K562 (cell line): ENCODE results near the gene SDK1. TPM values are rescaled to one million over a fixed set of nuclear protein-coding genes. Genes with fewer than 3 reads are reported as not detected.

Experiments used
- FOXK1 ChIP-seq: sonication (generic); formaldehyde crosslinking; IDR thresholded peaks from 2 replicates; pipeline ENCODE4 v1.8.0; 2022; ENCODE audit warnings: missing genetic modification reagents, mild to moderate bottlenecking, borderline replicate concordance
- JUND ChIP-seq, 2 experiments: IDR thresholded peaks; 2 replicates in 1 of 2; 3 replicates in 1 of 2; pipeline ENCODE4 v1.6.1; 2011; ENCODE audit warnings: borderline replicate concordance in 2 of 2, low read depth in 2 of 2, low read length in 2 of 2, improper control_type of control experiment in 1 of 2, missing biosample characterization in 1 of 2, missing genetic modification characterization in 1 of 2, missing genetic modification reagents in 1 of 2
- KDM4B ChIP-seq, 2 experiments: fragments of 450-650 bp in 1 of 2; sonication (generic) in 1 of 2; IDR thresholded peaks; 2 replicates each; pipeline ENCODE4 v1.6.1; 2016 to 2017; ENCODE audit warnings: borderline replicate concordance in 2 of 2, antibody characterized with exemption in 1 of 2, low read depth in 1 of 2, mild to moderate bottlenecking in 1 of 2
- RAD51 ChIP-seq: fragments of 450-650 bp; IDR thresholded peaks from 2 replicates; pipeline ENCODE4 v1.7.1; 2016; ENCODE audit warnings: low read depth, mild to moderate bottlenecking, borderline replicate concordance
- TEAD2 ChIP-seq: fragments of 450-650 bp; IDR thresholded peaks from 2 replicates; pipeline ENCODE4 v1.6.1; 2016; ENCODE audit warnings: missing genetic modification characterization, control low read depth, missing compliant biosample characterization
- ZNF263 ChIP-seq: sonication (generic); formaldehyde crosslinking; IDR thresholded peaks from 2 replicates; pipeline ENCODE4 v1.8.0; 2022; ENCODE audit warnings: mild to moderate bottlenecking, missing genetic modification reagents, borderline replicate concordance
- polyA plus RNA-seq, 8 experiments: library from polyadenylated mRNA; depleted of rRNA in 4 of 8; stranded (reverse) in 5 of 8; unstranded in 3 of 8; fragments of >200 nt; fragmentation: Nextera tagmentation in 2 of 8; fragmentation: Illumina TruSeq in 1 of 8; extraction: Ambion mirVana in 2 of 8; extraction: Trizol in 1 of 8; gene quantifications; 2 replicates each; pipeline versions ENCODE4 v1.2.1 to v1.2.3, GENCODE V29; 2011 to 2014; ENCODE audit warnings: inconsistent platforms in 1 of 8, missing spikeins in 1 of 8
- total RNA-seq, 7 experiments: library from RNA; depleted of rRNA in 6 of 7; stranded (reverse); fragments of >200 nt in 6 of 7; fragmentation: Illumina TruSeq in 2 of 7; extraction: Trizol in 2 of 7; gene quantifications; 2 replicates each; pipeline versions ENCODE4 v1.2.1 to v1.2.3, GENCODE V29; 2011 to 2021; ENCODE audit warnings: low replicate concordance in 1 of 7
- TF ChIP-seq, protein P1 (sequence below): fragments of 250-450 bp; sonication (Bioruptor Pico); IDR thresholded peaks from 2 replicates; pipeline ENCODE4 v1.8.0; 2021; ENCODE audit warnings: moderate library complexity, mild to moderate bottlenecking, inconsistent platforms
- TF ChIP-seq, protein P2 (sequence below): fragments of 200-800 bp; sonication (Bioruptor generic); IDR thresholded peaks from 2 replicates; pipeline ENCODE4 v1.6.1; 2017; ENCODE audit warnings: missing genetic modification characterization, missing compliant biosample characterization

Gene SDK1
- total and polyA plus RNA-seq, 9 of the 15 experiments (the other 6 are each of a cell fraction or from before 2014, with no cell fraction given) = 0.16 TPM; not detected in 8

DNA sequence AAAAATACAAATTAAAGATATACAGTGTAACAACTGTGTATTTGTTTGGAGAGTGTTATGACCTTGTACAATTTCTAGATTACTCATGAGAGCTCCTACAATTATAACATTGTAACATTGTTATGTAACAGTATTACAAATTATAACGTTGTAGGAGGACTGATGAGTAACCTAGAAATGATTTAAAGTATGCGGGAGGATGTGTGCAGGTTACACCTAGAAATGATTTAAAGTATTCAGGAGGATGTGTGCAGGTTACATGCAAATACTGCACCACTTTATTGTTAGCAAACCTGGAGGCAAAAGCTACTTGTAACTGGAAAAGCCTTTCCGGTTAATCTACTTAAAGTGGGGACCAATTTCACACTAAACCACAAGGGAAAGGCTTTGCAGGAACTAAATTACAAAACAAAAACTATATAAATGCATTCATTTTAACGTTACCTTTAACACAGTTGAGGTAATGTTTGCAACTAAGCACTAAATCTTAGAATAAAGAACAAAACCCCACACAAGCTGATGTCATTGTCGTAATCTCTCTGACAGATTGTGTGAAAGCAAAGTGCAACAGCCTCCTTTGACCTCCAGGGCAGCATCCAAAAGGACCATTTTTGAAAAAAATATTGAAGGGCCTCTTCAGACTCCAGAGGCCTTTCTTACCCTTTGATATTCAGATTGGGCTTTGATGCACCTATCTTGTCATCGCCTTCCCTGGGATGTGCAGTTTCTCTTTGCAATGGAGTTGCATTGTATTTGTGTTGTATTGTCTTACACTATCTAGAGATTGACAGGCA lies 858.9 kb downstream of the SDK1 start (continued):
- TF ChIP-seq, protein P1, sequence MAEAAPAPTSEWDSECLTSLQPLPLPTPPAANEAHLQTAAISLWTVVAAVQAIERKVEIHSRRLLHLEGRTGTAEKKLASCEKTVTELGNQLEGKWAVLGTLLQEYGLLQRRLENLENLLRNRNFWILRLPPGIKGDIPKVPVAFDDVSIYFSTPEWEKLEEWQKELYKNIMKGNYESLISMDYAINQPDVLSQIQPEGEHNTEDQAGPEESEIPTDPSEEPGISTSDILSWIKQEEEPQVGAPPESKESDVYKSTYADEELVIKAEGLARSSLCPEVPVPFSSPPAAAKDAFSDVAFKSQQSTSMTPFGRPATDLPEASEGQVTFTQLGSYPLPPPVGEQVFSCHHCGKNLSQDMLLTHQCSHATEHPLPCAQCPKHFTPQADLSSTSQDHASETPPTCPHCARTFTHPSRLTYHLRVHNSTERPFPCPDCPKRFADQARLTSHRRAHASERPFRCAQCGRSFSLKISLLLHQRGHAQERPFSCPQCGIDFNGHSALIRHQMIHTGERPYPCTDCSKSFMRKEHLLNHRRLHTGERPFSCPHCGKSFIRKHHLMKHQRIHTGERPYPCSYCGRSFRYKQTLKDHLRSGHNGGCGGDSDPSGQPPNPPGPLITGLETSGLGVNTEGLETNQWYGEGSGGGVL (CRISPR knock-in tag) = no peak
- TF ChIP-seq JUND (IDR thresholded peaks at IDR 0.05; ENCODE audit: borderline replicate concordance, low read depth, low read length) (no peak), JUND (tag; IDR thresholded peaks at IDR 0.05; ENCODE audit: borderline replicate concordance, low read depth, low read length) (no peak), FOXK1 (CRISPR knock-in tag) (no peak), KDM4B (IDR thresholded peaks at IDR 0.05; ENCODE audit: borderline replicate concordance in 2 of 2, low read depth in 1 of 2) (no peak), ZNF263 (CRISPR knock-in tag) (no peak), TEAD2 (tag) (no peak), RAD51 (no peak)
- TF ChIP-seq, protein P2, sequence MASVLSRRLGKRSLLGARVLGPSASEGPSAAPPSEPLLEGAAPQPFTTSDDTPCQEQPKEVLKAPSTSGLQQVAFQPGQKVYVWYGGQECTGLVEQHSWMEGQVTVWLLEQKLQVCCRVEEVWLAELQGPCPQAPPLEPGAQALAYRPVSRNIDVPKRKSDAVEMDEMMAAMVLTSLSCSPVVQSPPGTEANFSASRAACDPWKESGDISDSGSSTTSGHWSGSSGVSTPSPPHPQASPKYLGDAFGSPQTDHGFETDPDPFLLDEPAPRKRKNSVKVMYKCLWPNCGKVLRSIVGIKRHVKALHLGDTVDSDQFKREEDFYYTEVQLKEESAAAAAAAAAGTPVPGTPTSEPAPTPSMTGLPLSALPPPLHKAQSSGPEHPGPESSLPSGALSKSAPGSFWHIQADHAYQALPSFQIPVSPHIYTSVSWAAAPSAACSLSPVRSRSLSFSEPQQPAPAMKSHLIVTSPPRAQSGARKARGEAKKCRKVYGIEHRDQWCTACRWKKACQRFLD (CRISPR knock-in tag) = no peak
- TF ChIP-seq, all 486 proteins: peak for 0
